Central memory CD8-positive, alpha-beta T cell (primary cell): ENCODE data around the gene SREBF1.

Experiments used
- ATAC-seq: fragments of 150-1000 bp; cut with Tn5 transposase; replicated peaks from 2 replicates; pipeline ENCODE4 v1.10.0; 2022; ENCODE audit warnings: mild to moderate bottlenecking, moderate FRiP score, moderate number of reproducible peaks; ENCODE audit not compliant: poor library complexity, severe bottlenecking; ENCODE audit errors: extremely low read depth
- DNase-seq, 2 donors: peaks; one replicate each; pipeline ENCODE4 v3.0.0; 2021; ENCODE audit warnings: low spot score in 2 of 2
- H3K27ac Mint-ChIP-seq: one replicate; pipeline ENCODE4 v1.8.0; 2022; ENCODE audit warnings: low read depth, mild to moderate bottlenecking, moderate library complexity, mixed read lengths
- H3K27me3 Mint-ChIP-seq: one replicate; pipeline ENCODE4 v1.8.0; 2022; ENCODE audit warnings: mixed read lengths
- H3K36me3 Mint-ChIP-seq: one replicate; pipeline ENCODE4 v1.8.0; 2022; ENCODE audit warnings: mild to moderate bottlenecking, moderate library complexity, mixed read lengths; ENCODE audit not compliant: insufficient read depth
- H3K4me1 Mint-ChIP-seq: one replicate; pipeline ENCODE4 v1.8.0; 2022; ENCODE audit warnings: mixed read lengths
- H3K4me3 Mint-ChIP-seq: one replicate; pipeline ENCODE4 v1.8.0; 2022; ENCODE audit warnings: mild to moderate bottlenecking, moderate library complexity, mixed read lengths
- H3K9me3 Mint-ChIP-seq: one replicate; pipeline ENCODE4 v1.8.0; 2022; ENCODE audit warnings: mixed read lengths

The SREBF1 gene

DNA sequence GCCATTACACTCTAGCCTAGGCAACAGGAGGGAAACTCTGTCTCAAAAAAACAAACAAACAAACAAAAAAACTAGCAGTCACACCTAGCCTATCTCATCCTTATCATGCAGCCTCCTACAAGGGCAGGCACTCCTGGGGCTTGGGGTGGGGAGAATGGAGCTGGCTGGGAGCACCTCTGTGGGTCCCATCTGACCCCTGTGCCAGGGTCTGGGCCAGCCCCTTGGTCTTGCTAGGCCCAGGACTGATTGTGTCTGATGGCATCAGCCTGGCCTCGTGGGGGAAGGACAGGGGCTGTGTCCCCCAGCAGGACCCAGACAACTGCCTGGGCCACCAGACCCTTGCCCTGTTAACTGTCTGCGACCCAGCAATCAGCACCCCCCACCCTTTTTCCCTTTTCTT, 49.8 kb downstream of the SREBF1 start:
- DNase-seq, result no peak
- Mint-ChIP-seq H3K27ac (peak overlapping the region; percentile 32), H3K27me3 (no peaks in the 10 kb centered on the region), H3K9me3 (no peaks in the 10 kb centered on the region), H3K36me3 (peaks cover 2% of the 10 kb centered on the region), H3K4me1 (peaks cover 25% of the 10 kb centered on the region), H3K4me3 (no peak overlapping the region)
- no peak for ATAC-seq

DNA sequence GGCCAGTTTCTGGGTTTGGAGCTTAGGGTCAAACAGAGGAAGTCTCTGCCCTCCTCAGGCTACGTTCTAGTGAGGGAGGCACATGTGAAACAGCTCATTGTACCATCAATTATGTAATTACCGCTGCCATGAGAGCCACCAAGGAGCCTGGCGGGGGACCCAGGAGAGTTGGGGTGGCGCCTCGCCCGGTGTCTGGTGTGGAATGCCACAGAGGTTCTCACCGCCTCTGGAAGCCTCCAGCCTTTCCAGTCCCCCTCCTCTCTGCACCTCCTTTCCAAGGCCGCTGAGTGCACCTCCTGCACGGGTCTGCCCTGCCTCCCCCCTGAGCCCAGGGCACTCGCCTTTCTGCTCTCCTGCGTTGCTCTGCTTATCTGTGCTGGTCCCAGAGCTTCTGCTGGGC, 51.4 kb downstream of the SREBF1 start:
- H3K27me3 Mint-ChIP-seq, result peaks cover 10% of the 10 kb centered on the region
- peaks cover 2% of the 10 kb centered on the region for H3K36me3 Mint-ChIP-seq
- H3K4me1 Mint-ChIP-seq, result peaks cover 30% of the 10 kb centered on the region
- H3K9me3 Mint-ChIP-seq, result no peaks in the 10 kb centered on the region
- DNase-seq (no peak), ATAC-seq (no peak)
- peak overlapping the region; percentile 82 for H3K4me3 Mint-ChIP-seq
- peak overlapping the region; percentile 85 for H3K27ac Mint-ChIP-seq

GRCh38 chr17:17784657-17785267, 52.0 kb downstream of the SREBF1 start:
- peaks cover 4% of the 10 kb centered on the region for H3K36me3 Mint-ChIP-seq
- peaks cover 10% of the 10 kb centered on the region for H3K27me3 Mint-ChIP-seq
- no peak overlapping the region for H3K27ac Mint-ChIP-seq
- H3K4me3 Mint-ChIP-seq, result peak overlapping the region; percentile 82
- ATAC-seq (no peak), DNase-seq (no peak)
- peaks cover 30% of the 10 kb centered on the region for H3K4me1 Mint-ChIP-seq
- H3K9me3 Mint-ChIP-seq, result no peaks in the 10 kb centered on the region

GRCh38 chr17:17783825-17784656, 52.7 kb downstream of the SREBF1 start:
- Mint-ChIP-seq H3K27me3 (peaks cover 10% of the 10 kb centered on the region), H3K4me1 (peaks cover 30% of the 10 kb centered on the region), H3K36me3 (peaks cover 4% of the 10 kb centered on the region), H3K9me3 (no peaks in the 10 kb centered on the region), H3K27ac (peak overlapping the region; percentile 75), H3K4me3 (peak overlapping the region; percentile 82)
- DNase-seq (no peak), ATAC-seq (no peak)

DNA sequence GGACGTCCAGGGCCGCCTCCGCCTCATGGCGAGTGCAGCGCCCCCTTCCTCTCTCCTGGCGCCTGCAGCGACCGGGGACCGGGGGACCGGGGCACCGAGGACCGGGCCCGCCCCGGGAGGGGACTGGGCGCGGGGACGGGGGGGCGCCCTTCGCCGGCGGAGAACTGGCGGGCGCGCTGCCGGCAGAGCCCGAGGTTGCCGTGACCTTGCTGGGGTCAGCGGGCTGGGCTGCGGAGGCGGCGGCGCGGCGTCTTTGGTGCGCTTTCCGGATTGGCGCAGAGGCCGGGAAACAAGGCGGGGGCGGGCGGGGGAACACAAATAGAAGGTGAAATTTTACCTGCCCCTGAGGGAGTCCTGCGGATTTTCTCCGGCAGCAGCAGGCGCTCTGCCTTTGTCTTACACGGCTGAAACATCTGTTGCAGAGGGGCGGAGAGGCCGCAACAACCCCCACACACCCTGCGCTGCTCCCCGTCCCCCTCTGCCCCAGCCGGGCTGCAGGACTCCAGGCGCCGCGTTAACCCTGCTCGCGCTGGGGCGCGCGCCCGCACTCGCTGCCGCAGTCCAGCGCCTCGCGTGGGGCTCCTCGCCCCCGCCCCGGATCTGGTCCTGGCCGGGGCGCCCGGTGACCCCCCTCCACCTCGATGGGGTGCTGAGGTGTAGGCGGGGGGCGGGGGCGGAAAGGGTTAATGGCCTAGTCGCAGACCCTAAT, 53.5 kb downstream of the SREBF1 start:
- H3K36me3 Mint-ChIP-seq, result peaks cover 2% of the 10 kb centered on the region
- H3K27me3 Mint-ChIP-seq, result peaks cover 10% of the 10 kb centered on the region
- peak overlapping the region; percentile 75 for H3K27ac Mint-ChIP-seq
- ATAC-seq (peak; percentile 68), DNase-seq (peak; percentile 21 to 25)
- peaks cover 30% of the 10 kb centered on the region for H3K4me1 Mint-ChIP-seq
- peak overlapping the region; percentile 82 for H3K4me3 Mint-ChIP-seq
- H3K9me3 Mint-ChIP-seq, result no peaks in the 10 kb centered on the region

DNA sequence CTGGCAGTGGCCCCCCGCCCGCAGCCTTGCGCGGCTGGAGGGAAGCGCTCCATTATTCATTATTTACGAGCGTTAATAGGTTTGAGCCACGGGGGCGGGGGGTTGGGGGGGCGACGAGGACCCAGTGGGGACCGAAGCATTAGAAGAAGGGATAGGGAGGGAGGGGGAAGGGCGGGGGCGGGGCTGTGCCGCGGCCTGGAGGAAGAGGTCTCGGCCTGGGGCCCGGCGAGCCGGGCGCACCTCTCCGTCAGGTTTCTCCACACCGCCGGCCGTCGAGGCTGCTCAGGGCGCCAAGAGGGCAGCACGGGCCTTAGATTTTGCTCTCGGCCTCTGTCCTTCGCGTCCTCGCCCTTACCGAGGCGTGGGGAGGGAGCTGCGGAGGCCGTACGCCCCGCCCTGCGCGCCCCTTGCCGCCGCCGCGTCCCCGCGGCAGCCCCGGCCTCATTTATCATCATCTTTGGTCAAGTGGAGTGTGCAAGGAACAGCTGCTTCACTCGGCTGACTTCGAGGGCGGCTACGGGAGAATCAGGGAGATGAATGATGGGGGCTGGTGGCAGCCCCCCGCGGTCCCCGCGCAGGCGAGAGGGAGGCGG, 54.2 kb downstream of the SREBF1 start:
- Mint-ChIP-seq H3K27me3 (peaks cover 10% of the 10 kb centered on the region), H3K27ac (no peak overlapping the region), H3K4me1 (peaks cover 30% of the 10 kb centered on the region), H3K4me3 (peak overlapping the region; percentile 82), H3K9me3 (no peaks in the 10 kb centered on the region), H3K36me3 (peaks cover 2% of the 10 kb centered on the region)
- no peak for DNase-seq
- peak; percentile 11 for ATAC-seq

GRCh38 chr17:17781591-17782496, 54.9 kb downstream of the SREBF1 start:
- H3K27ac Mint-ChIP-seq, result no peak overlapping the region
- peaks cover 2% of the 10 kb centered on the region for H3K36me3 Mint-ChIP-seq
- ATAC-seq (peak; percentile 42), DNase-seq (no peak)
- H3K4me1 Mint-ChIP-seq, result peaks cover 30% of the 10 kb centered on the region
- no peaks in the 10 kb centered on the region for H3K9me3 Mint-ChIP-seq
- H3K27me3 Mint-ChIP-seq, result peaks cover 10% of the 10 kb centered on the region
- peak overlapping the region; percentile 82 for H3K4me3 Mint-ChIP-seq

GRCh38 chr17:17780922-17781590, 55.7 kb downstream of the SREBF1 start:
- peaks cover 2% of the 10 kb centered on the region for H3K36me3 Mint-ChIP-seq
- H3K4me1 Mint-ChIP-seq, result peaks cover 30% of the 10 kb centered on the region
- ATAC-seq, result no peak
- peak overlapping the region; percentile 82 for H3K4me3 Mint-ChIP-seq
- H3K9me3 Mint-ChIP-seq, result no peaks in the 10 kb centered on the region
- peaks cover 10% of the 10 kb centered on the region for H3K27me3 Mint-ChIP-seq
- no peak overlapping the region for H3K27ac Mint-ChIP-seq
- no peak for DNase-seq

GRCh38 chr17:17779015-17779611, 57.7 kb downstream of the SREBF1 start:
- no peak overlapping the region for H3K27ac Mint-ChIP-seq

DNA sequence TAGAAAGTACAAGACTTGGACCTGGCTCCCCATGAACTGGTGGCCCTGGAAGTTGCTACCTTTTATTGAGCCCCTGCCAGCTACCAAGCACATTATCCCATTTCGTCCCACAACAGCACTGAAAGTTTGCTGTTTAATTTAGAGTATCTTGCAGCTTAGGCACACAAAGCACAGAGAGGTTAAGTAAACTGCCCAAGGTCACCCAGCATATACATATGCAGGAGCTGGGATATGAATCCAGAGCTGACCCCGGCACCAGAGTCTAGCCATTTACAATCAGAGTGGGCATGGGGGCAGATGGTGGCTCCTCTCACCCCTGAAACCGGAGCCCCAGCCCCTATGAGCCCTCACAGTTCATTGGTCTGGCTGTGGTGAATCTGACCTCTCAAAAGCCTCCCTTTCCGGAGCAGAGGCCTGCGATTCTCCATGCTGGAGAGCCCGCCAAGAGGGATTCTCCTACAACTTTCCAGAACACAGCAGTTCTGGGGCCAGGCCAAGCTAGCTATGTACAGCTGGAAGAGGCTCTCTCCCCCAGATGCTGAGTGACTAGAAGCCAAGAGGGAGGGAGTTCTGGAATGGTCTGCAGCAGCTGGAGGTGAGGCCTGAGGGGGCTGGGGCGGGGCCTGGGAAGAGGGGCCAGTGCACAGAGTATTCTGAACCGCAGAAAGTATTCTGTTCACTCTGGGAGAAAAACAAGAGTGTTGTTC, 58.3 kb downstream of the SREBF1 start:
- ATAC-seq (no peak), DNase-seq (no peak)
- no peak overlapping the region for H3K27ac Mint-ChIP-seq
- peaks cover 10% of the 10 kb centered on the region for H3K27me3 Mint-ChIP-seq
- H3K36me3 Mint-ChIP-seq, result peaks cover 2% of the 10 kb centered on the region
- H3K4me3 Mint-ChIP-seq, result peak overlapping the region; percentile 20
- peaks cover 11% of the 10 kb centered on the region for H3K4me1 Mint-ChIP-seq
- H3K9me3 Mint-ChIP-seq, result no peaks in the 10 kb centered on the region

More at GRCh38 chr17:17779015-17779611, 57.7 kb downstream of the SREBF1 start:
- Mint-ChIP-seq H3K4me3 (no peak overlapping the region), H3K36me3 (peaks cover 2% of the 10 kb centered on the region), H3K27me3 (peaks cover 10% of the 10 kb centered on the region), H3K4me1 (peaks cover 16% of the 10 kb centered on the region), H3K9me3 (no peaks in the 10 kb centered on the region)
- ATAC-seq (no peak), DNase-seq (no peak)

- DNase-seq (no peak), ATAC-seq (no peak)
- H3K36me3 Mint-ChIP-seq, result peaks cover 2% of the 10 kb centered on the region
- H3K4me1 Mint-ChIP-seq, result peaks cover 11% of the 10 kb centered on the region
- no peaks in the 10 kb centered on the region for H3K9me3 Mint-ChIP-seq
- H3K4me3 Mint-ChIP-seq, result no peak overlapping the region
- H3K27ac Mint-ChIP-seq, result no peak overlapping the region
- H3K27me3 Mint-ChIP-seq, result peaks cover 10% of the 10 kb centered on the region
Measured at GRCh38 chr17:17776889-17777288, 59.9 kb downstream of the SREBF1 start.
